Subcutaneous abdominal adipose tissue (tissue), 5 donors: ENCODE results near the gene UBALD1.

Source experiments
- H3K27ac ChIP-seq: one replicate; pipeline ENCODE4 v1.7.0; 2013; ENCODE audit warnings: low read depth, mild to moderate bottlenecking, inconsistent platforms, low read length, moderate library complexity
- H3K27me3 ChIP-seq, 5 donors: one replicate each; pipeline ENCODE4 v1.7.0; 2013; ENCODE audit warnings: low read length in 5 of 5, inconsistent platforms in 1 of 5; ENCODE audit not compliant: control insufficient read depth in 5 of 5, insufficient read depth in 4 of 5
- H3K36me3 ChIP-seq, 5 donors: one replicate each; pipeline ENCODE4 v1.7.0; 2013; ENCODE audit warnings: low read length in 5 of 5; ENCODE audit not compliant: control insufficient read depth in 5 of 5, insufficient read depth in 5 of 5
- H3K4me1 ChIP-seq, 5 donors: one replicate each; pipeline ENCODE4 v1.7.0; 2013; ENCODE audit warnings: low read length in 5 of 5, mild to moderate bottlenecking in 3 of 5, moderate library complexity in 1 of 5; ENCODE audit not compliant: control insufficient read depth in 5 of 5, insufficient read depth in 5 of 5
- H3K4me3 ChIP-seq, 5 donors: one replicate each; pipeline ENCODE4 v1.7.0; 2013; ENCODE audit warnings: low read length in 5 of 5, low read depth in 1 of 5
- H3K9ac ChIP-seq, 5 donors: one replicate each; pipeline ENCODE4 v1.7.0; 2013; ENCODE audit warnings: low read length in 5 of 5, mild to moderate bottlenecking in 4 of 5, moderate library complexity in 3 of 5
- H3K9me3 ChIP-seq, 5 donors: one replicate each; pipeline ENCODE4 v1.7.0; 2013; ENCODE audit warnings: low read length in 5 of 5; ENCODE audit not compliant: control insufficient read depth in 5 of 5
- donor health status: healthy.
- donor health status: healthy.
- donor health status: healthy.
- donor health status: healthy.
- donor health status: healthy.

UBALD1 gene

GRCh38 chr16:4564661-4565267 is 49.9 kb downstream of the UBALD1 start:
- H3K36me3 ChIP-seq: no peaks in the 10 kb centered on the region
- H3K9me3 ChIP-seq: no peaks in the 10 kb centered on the region
- H3K4me1 ChIP-seq: no peaks in the 10 kb centered on the region
- H3K27me3 ChIP-seq: no peaks in the 10 kb centered on the region
- no peak overlapping the region for H3K9ac ChIP-seq
- no peak overlapping the region for H3K4me3 ChIP-seq
- H3K27ac ChIP-seq: no peak overlapping the region

DNA sequence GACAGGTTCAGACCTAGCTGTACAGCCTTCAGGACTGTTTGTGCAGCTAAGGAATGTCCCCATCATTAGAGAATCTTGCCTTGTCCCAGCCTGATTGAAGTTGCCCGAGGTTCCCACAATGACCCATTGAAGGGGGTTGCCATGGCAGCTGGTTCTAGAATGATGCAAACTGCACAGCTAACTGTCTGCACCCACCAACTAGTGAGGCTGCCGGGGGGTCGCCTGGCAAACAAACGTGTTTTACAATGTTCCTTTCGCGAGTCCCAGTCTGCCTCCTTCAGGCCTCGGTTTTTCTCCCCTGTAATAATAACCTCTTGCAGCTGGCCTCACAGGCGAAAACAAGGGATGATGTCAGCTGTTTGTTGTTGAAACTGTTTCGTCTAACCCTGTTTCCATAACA is 53.1 kb downstream of the UBALD1 start:
- no peak overlapping the region for H3K9ac ChIP-seq
- no peak overlapping the region for H3K27ac ChIP-seq

More for the DNA sequence above, 53.1 kb downstream of the UBALD1 start:
- Histone ChIP-seq H3K4me1 (no peaks in the 10 kb centered on the region), H3K36me3 (no peaks in the 10 kb centered on the region), H3K27me3 (peaks cover 0 to 3% (median 0%) of the 10 kb centered on the region in 5 donors), H3K9me3 (no peaks in the 10 kb centered on the region), H3K4me3 (no peak overlapping the region)
